ENCODE results near the gene LUZP2.

- TF ChIP-seq POLR2A (IDR thresholded peaks at IDR 0.05; ENCODE audit: low read length) = no peak
- no peak for TF ChIP-seq GATA1 (IDR thresholded peaks at IDR 0.05; ENCODE audit: low read depth, low read length)
Observed at GRCh38 chr11:25037431-25037830, 540.6 kb downstream of the LUZP2 start.
